A549 (cell line): ENCODE measurements around the gene CCDC57.

ENCODE experiments used
- CEBPB ChIP-seq, 2 experiments: fragments of >200 bp in 1 of 2; sonication (Bioruptor Twin) in 1 of 2; formaldehyde crosslinking in 1 of 2; IDR thresholded peaks; 2 replicates each; pipeline ENCODE4 v1.6.1; 2012 to 2016
- JUNB ChIP-seq: fragments of >200 bp; sonication (Bioruptor Twin); formaldehyde crosslinking; IDR thresholded peaks from 2 replicates; pipeline ENCODE4 v1.6.1; 2016
- POLR2A ChIP-seq: IDR thresholded peaks from 2 replicates; pipeline ENCODE4 v1.6.1; 2012; ENCODE audit warnings: mild to moderate bottlenecking, low read length
- POLR2AphosphoS2 ChIP-seq: conservative IDR thresholded peaks from 2 replicates; pipeline ENCODE4 v1.6.1; 2012; ENCODE audit warnings: low read length, improper control_type of control experiment, inconsistent platforms
- TP53 ChIP-seq: fragments of 250-450 bp; sonication (Bioruptor Pico); IDR thresholded peaks from 2 replicates; pipeline ENCODE4 v1.5.0; 2021; ENCODE audit warnings: mild to moderate bottlenecking, moderate library complexity
- TF ChIP-seq, protein P1 (sequence below): fragments of >200 bp; sonication (Bioruptor Twin); formaldehyde crosslinking; IDR thresholded peaks from 3 replicates; pipeline ENCODE4 v1.5.1; 2016
- TF ChIP-seq, protein P2 (sequence below): IDR thresholded peaks from 2 replicates; pipeline ENCODE4 v1.6.1; 2012
- TF ChIP-seq, protein P3 (sequence below): fragments of 450-650 bp; IDR thresholded peaks from 2 replicates; pipeline ENCODE4 v1.6.1; 2014; ENCODE audit warnings: antibody characterized with exemption

DNA sequence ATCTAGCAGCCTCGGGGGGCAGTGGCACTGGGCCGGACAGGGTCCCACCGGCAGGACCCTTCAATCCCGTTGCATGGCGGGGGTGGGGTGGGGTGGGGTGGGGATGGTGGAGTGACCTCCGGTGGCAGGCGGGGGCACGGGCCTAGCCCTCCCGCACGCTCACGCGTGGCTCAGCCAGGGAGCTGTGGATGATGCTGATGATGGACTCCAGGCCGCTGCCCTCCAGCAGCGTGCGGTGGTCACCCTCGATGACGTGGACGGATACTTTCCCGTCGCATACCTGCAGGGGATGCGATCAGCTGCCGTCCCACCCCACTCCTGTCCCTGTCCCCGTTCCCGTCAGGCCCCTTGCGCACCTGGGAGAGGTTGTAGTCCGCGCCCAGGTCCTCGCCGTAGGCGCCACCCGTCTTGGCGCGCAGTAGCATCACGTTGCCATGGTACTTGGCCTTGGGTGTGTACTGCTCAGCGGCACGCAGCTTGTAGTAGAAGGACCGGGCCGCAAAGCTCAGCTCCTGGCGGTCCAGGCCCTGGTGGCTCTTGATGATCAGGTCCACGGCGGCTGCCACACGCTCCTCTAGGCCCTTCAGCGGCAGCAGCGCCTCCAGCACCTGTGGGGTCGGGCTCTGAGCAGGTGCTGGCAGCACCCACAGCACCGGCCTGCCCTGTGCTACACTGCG lies 133.5 kb downstream of the CCDC57 start:
- TF ChIP-seq, protein P1, sequence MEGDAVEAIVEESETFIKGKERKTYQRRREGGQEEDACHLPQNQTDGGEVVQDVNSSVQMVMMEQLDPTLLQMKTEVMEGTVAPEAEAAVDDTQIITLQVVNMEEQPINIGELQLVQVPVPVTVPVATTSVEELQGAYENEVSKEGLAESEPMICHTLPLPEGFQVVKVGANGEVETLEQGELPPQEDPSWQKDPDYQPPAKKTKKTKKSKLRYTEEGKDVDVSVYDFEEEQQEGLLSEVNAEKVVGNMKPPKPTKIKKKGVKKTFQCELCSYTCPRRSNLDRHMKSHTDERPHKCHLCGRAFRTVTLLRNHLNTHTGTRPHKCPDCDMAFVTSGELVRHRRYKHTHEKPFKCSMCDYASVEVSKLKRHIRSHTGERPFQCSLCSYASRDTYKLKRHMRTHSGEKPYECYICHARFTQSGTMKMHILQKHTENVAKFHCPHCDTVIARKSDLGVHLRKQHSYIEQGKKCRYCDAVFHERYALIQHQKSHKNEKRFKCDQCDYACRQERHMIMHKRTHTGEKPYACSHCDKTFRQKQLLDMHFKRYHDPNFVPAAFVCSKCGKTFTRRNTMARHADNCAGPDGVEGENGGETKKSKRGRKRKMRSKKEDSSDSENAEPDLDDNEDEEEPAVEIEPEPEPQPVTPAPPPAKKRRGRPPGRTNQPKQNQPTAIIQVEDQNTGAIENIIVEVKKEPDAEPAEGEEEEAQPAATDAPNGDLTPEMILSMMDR, result no peak
- TF ChIP-seq, protein P2, sequence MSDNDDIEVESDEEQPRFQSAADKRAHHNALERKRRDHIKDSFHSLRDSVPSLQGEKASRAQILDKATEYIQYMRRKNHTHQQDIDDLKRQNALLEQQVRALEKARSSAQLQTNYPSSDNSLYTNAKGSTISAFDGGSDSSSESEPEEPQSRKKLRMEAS, result no peak
- TF ChIP-seq POLR2AphosphoS2, result no peak
- TF ChIP-seq, protein P3, sequence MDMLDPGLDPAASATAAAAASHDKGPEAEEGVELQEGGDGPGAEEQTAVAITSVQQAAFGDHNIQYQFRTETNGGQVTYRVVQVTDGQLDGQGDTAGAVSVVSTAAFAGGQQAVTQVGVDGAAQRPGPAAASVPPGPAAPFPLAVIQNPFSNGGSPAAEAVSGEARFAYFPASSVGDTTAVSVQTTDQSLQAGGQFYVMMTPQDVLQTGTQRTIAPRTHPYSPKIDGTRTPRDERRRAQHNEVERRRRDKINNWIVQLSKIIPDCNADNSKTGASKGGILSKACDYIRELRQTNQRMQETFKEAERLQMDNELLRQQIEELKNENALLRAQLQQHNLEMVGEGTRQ, result no peak
- no peak for TF ChIP-seq JUNB
- no peak for TF ChIP-seq POLR2A
- TF ChIP-seq CEBPB (IDR thresholded peaks at IDR 0.05), result no peak
- TF ChIP-seq TP53, result no peak
